Measurements from ENCODE around the gene STIM2. TPM values are rescaled to one million over a fixed set of nuclear protein-coding genes. Genes with fewer than 3 reads are reported as not detected.

The STIM2 gene
- total and polyA plus RNA-seq, 9 of the 15 experiments (the other 6 are each of a cell fraction or from before 2014, with no cell fraction given) = 7.2 to 26.8 (median 15.4) TPM

- no peak for TF ChIP-seq HDGF (IDR thresholded peaks at IDR 0.05)
- no peak for TF ChIP-seq CCAR2 (IDR thresholded peaks at IDR 0.05; ENCODE audit: low read depth, low read length)
- peak; percentile 3; the same call in 1 of the 2 replicates for TF ChIP-seq PHF8 (IDR thresholded peaks at IDR 0.05; ENCODE audit: borderline replicate concordance, low read length)
- no peak for TF ChIP-seq ZNF561 (CRISPR knock-in tag; conservative IDR thresholded peaks at IDR 0.05)
- no peak for TF ChIP-seq TAF1 (IDR thresholded peaks at IDR 0.05; ENCODE audit: control insufficient read depth, extremely low read depth, insufficient read depth, low read length, severe bottlenecking)
- TF ChIP-seq ETV1 (tag; conservative IDR thresholded peaks at IDR 0.05; ENCODE audit: low read depth) = no peak
- no peak for TF ChIP-seq HOMEZ (CRISPR knock-in tag; IDR thresholded peaks at IDR 0.05)
- TF ChIP-seq CEBPB (tag; IDR thresholded peaks at IDR 0.05) = no peak
- TF ChIP-seq HDAC8 (tag; IDR thresholded peaks at IDR 0.05) = no peak
- TF ChIP-seq SMAD2 (IDR thresholded peaks at IDR 0.05; ENCODE audit: low read depth, low read length) = no peak
- TF ChIP-seq ZNF431 (CRISPR knock-in tag; IDR thresholded peaks at IDR 0.05) = no peak
- TF ChIP-seq EP300 (IDR thresholded peaks at IDR 0.05; ENCODE audit: low read length) = no peak
- TF ChIP-seq BCL6 (CRISPR knock-in tag; IDR thresholded peaks at IDR 0.05) = no peak
- no peak for TF ChIP-seq STAT5B (CRISPR knock-in tag; IDR thresholded peaks at IDR 0.05)
- no peak for TF ChIP-seq CBX8 (IDR thresholded peaks at IDR 0.05; ENCODE audit: borderline replicate concordance, extremely low read depth, low read depth, low read length, poor library complexity, severe bottlenecking)
- TF ChIP-seq HEY1 (CRISPR knock-in tag; IDR thresholded peaks at IDR 0.05; ENCODE audit: borderline replicate concordance) = no peak
- no peak for TF ChIP-seq EGR1 (conservative IDR thresholded peaks at IDR 0.05)
- TF ChIP-seq TRIM24 (IDR thresholded peaks at IDR 0.05) = no peak
- TF ChIP-seq ETS2 (tag; IDR thresholded peaks at IDR 0.05; ENCODE audit: borderline replicate concordance, poor library complexity, severe bottlenecking) = no peak
- TF ChIP-seq SMAD4 (CRISPR knock-in tag; conservative IDR thresholded peaks at IDR 0.05) = peak; percentile 81
- no peak for TF ChIP-seq ZFX (CRISPR knock-in tag; IDR thresholded peaks at IDR 0.05)
- TF ChIP-seq MTA2 (IDR thresholded peaks at IDR 0.05; ENCODE audit: low read depth) = no peak
- TF ChIP-seq CSDE1 (IDR thresholded peaks at IDR 0.05) = no peak
- no peak for TF ChIP-seq ZNF830 (CRISPR knock-in tag; IDR thresholded peaks at IDR 0.05)
- no peak for TF ChIP-seq MTA1 (IDR thresholded peaks at IDR 0.05; ENCODE audit: borderline replicate concordance)
- TF ChIP-seq VEZF1 (CRISPR knock-in tag; IDR thresholded peaks at IDR 0.05) = peak; percentile 43
- TF ChIP-seq ZNF354B (CRISPR knock-in tag; IDR thresholded peaks at IDR 0.05) = no peak
These were observed 337 bp downstream of the STIM2 start (continued) for GRCh38 chr4:26860922-26861433.

All from K562 (cell line).